ENCODE measurements around the gene IGF2BP3.

The IGF2BP3 gene

GRCh38 chr7:23287612-23288011 lies 182.7 kb downstream of the IGF2BP3 start:
- Histone ChIP-seq H3K27me3 (replicated peaks; ENCODE audit: control insufficient read depth, insufficient read depth, low read length) (no peaks in the 10 kb centered on the region), H3K4me3 (replicated peaks; ENCODE audit: low read depth, low read length) (no peak overlapping the region), H3K36me3 (ENCODE audit: control insufficient read depth, insufficient read depth, low read length) (no peaks in the 10 kb centered on the region)
- no peak for TF ChIP-seq CTCF (IDR thresholded peaks at IDR 0.05; ENCODE audit: insufficient read depth, low read length, poor library complexity, severe bottlenecking)
- no peak for DNase-seq (ENCODE audit: extremely low read depth, insufficient read length)

- H3K27me3 ChIP-seq (replicated peaks; ENCODE audit: control insufficient read depth, insufficient read depth, low read length), result no peaks in the 10 kb centered on the region
- H3K36me3 ChIP-seq (ENCODE audit: control insufficient read depth, insufficient read depth, low read length), result no peaks in the 10 kb centered on the region
- TF ChIP-seq CTCF (IDR thresholded peaks at IDR 0.05; ENCODE audit: insufficient read depth, low read length, poor library complexity, severe bottlenecking), result no peak
- no peak overlapping the region for H3K4me3 ChIP-seq (replicated peaks; ENCODE audit: low read depth, low read length)
- DNase-seq (ENCODE audit: extremely low read depth, insufficient read length), result no peak
Measured at GRCh38 chr7:23285657-23286646, 184.3 kb downstream of the IGF2BP3 start.

- TF ChIP-seq CTCF (IDR thresholded peaks at IDR 0.05; ENCODE audit: insufficient read depth, low read length, poor library complexity, severe bottlenecking), result no peak
- H3K4me3 ChIP-seq (replicated peaks; ENCODE audit: low read depth, low read length), result no peak overlapping the region
- H3K27me3 ChIP-seq (replicated peaks; ENCODE audit: control insufficient read depth, insufficient read depth, low read length), result no peaks in the 10 kb centered on the region
- no peaks in the 10 kb centered on the region for H3K36me3 ChIP-seq (ENCODE audit: control insufficient read depth, insufficient read depth, low read length)
- no peak for DNase-seq (ENCODE audit: extremely low read depth, insufficient read length)
Measured at GRCh38 chr7:23284871-23285270, 185.4 kb downstream of the IGF2BP3 start.

GRCh38 chr7:23283086-23283485 lies 187.2 kb downstream of the IGF2BP3 start:
- Histone ChIP-seq H3K27me3 (replicated peaks; ENCODE audit: control insufficient read depth, insufficient read depth, low read length) (no peaks in the 10 kb centered on the region), H3K4me3 (replicated peaks; ENCODE audit: low read depth, low read length) (no peak overlapping the region), H3K36me3 (ENCODE audit: control insufficient read depth, insufficient read depth, low read length) (no peaks in the 10 kb centered on the region)
- TF ChIP-seq CTCF (IDR thresholded peaks at IDR 0.05; ENCODE audit: insufficient read depth, low read length, poor library complexity, severe bottlenecking), result no peak
- no peak for DNase-seq (ENCODE audit: extremely low read depth, insufficient read length)

GRCh38 chr7:23279819-23280525 lies 190.3 kb downstream of the IGF2BP3 start:
- H3K27me3 ChIP-seq (replicated peaks; ENCODE audit: control insufficient read depth, insufficient read depth, low read length), result no peaks in the 10 kb centered on the region
- no peaks in the 10 kb centered on the region for H3K36me3 ChIP-seq (ENCODE audit: control insufficient read depth, insufficient read depth, low read length)
- H3K4me3 ChIP-seq (replicated peaks; ENCODE audit: low read depth, low read length), result no peak overlapping the region
- no peak for DNase-seq (ENCODE audit: extremely low read depth, insufficient read length)
- TF ChIP-seq CTCF (IDR thresholded peaks at IDR 0.05; ENCODE audit: insufficient read depth, low read length, poor library complexity, severe bottlenecking), result no peak

Data from GM06990 (cell line).